NB4 (cell line): Measurements from ENCODE around the gene OFD1.

ENCODE experiments used
- DNase-seq: peaks from one replicate; pipeline ENCODE4 v3.0.0; 2010; ENCODE audit warnings: low read depth
- H3K4me3 ChIP-seq: one replicate; pipeline ENCODE4 v1.5.1; 2011; ENCODE audit warnings: mild to moderate bottlenecking, low read depth, low read length, moderate library complexity
- MYC ChIP-seq: IDR thresholded peaks from 2 replicates; pipeline ENCODE4 v1.6.1; 2011; ENCODE audit warnings: low read depth, low read length
- POLR2A ChIP-seq: IDR thresholded peaks from 2 replicates; pipeline ENCODE4 v1.6.1; 2011; ENCODE audit warnings: mild to moderate bottlenecking; ENCODE audit not compliant: insufficient read length; ENCODE audit errors: extremely low read depth
- TF ChIP-seq, protein P1 (sequence below): IDR thresholded peaks from one replicate; pipeline ENCODE4 v1.5.1; 2012; ENCODE audit warnings: low read depth, low read length
- TF ChIP-seq, protein P2 (sequence below): IDR thresholded peaks from 2 replicates; pipeline ENCODE4 v1.6.1; 2011; ENCODE audit warnings: low read depth, low read length

OFD1 gene

DNA sequence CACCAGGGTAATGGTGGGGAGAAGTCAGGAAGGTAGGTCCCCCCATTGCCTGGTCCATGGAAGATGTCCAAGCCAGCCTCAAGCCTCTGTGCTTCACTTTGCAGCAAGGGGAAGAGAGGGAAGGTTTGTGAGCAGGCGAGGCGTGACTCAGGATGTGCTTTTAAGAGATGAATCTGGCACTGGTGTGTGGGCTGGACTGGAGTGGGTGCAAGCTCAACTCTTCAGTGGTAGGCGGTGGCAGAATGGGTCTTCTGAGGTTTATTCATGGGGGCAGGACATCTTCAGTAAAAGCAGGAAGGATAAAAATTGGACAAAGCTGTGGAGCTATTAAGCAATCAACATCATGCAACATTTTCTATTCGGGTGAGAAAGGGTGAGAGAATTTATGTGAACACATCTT lies 63.0 kb downstream of the OFD1 start:
- TF ChIP-seq POLR2A = no peak
- TF ChIP-seq MYC = no peak
- TF ChIP-seq, protein P1, sequence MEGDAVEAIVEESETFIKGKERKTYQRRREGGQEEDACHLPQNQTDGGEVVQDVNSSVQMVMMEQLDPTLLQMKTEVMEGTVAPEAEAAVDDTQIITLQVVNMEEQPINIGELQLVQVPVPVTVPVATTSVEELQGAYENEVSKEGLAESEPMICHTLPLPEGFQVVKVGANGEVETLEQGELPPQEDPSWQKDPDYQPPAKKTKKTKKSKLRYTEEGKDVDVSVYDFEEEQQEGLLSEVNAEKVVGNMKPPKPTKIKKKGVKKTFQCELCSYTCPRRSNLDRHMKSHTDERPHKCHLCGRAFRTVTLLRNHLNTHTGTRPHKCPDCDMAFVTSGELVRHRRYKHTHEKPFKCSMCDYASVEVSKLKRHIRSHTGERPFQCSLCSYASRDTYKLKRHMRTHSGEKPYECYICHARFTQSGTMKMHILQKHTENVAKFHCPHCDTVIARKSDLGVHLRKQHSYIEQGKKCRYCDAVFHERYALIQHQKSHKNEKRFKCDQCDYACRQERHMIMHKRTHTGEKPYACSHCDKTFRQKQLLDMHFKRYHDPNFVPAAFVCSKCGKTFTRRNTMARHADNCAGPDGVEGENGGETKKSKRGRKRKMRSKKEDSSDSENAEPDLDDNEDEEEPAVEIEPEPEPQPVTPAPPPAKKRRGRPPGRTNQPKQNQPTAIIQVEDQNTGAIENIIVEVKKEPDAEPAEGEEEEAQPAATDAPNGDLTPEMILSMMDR = no peak
- TF ChIP-seq, protein P2, sequence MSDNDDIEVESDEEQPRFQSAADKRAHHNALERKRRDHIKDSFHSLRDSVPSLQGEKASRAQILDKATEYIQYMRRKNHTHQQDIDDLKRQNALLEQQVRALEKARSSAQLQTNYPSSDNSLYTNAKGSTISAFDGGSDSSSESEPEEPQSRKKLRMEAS = no peak
- no peak for DNase-seq

DNA sequence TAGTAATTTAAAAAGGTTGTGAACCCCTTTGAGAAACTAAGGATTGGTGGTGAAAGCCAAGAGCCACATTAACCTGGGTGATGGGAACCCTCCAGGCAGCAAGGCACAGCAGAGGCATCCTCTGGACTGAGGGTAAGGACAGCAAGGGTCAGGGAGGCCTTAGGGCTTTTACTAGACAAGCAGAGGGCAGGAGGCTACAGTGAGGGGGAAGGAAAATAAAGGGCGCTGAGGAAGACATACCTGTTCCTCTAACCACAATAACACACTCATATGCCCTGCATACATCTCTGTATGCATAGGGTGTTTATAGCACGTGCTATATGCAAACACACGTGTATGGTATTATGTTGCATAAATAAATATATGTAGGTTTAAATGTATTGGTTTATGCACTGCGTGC lies 63.6 kb downstream of the OFD1 start:
- H3K4me3 ChIP-seq = no peak overlapping the region
- no peak for DNase-seq
- TF ChIP-seq POLR2A = no peak
- TF ChIP-seq, protein P2 = no peak
- TF ChIP-seq MYC = no peak
- TF ChIP-seq, protein P1 = no peak

More for the DNA sequence above, 63.0 kb downstream of the OFD1 start:
- no peak overlapping the region for H3K4me3 ChIP-seq

DNA sequence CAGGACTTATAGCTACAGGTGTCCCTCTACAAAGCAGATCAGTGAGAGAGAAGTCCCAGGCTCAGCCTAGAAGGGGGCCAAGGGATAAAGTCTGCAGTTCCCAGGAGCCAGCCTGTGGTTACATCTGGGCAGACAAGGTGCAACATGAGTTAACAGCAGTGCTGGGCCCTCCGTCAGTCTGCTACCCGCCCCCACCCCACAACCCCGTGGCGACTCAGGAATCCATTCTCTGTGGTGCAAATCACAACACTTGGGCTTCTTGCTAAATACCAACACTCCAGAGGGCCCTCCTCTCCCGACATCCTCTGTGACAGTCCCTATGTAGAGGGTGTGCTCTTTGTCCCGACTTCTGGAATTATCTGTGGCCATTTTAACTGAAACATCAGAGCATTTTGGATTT lies 68.6 kb downstream of the OFD1 start:
- no peak overlapping the region for H3K4me3 ChIP-seq
- no peak for DNase-seq
- TF ChIP-seq POLR2A (no peak), MYC (no peak)
- TF ChIP-seq, protein P1 = no peak
- TF ChIP-seq, protein P2 = no peak

DNA sequence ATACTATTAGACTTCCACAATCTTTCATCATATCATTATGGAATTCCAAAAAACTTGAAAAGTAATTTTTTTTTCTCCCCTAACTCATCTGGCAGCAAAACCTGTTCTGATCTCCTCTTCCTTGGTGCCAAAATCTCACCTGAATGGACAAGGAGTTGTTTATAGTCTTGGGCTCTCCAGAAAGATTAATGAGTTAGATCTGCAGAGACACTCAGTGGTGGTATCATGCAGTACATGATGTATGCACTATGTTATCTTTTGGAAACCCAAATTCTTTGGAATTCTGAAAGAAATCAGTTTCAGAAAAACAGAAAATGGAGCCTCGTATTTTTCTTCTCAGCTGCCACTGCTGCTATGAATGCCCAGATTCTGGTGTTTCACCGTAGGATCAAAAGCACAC lies 70.7 kb downstream of the OFD1 start:
- TF ChIP-seq, protein P1 = no peak
- H3K4me3 ChIP-seq = no peak overlapping the region
- no peak for DNase-seq

DNA sequence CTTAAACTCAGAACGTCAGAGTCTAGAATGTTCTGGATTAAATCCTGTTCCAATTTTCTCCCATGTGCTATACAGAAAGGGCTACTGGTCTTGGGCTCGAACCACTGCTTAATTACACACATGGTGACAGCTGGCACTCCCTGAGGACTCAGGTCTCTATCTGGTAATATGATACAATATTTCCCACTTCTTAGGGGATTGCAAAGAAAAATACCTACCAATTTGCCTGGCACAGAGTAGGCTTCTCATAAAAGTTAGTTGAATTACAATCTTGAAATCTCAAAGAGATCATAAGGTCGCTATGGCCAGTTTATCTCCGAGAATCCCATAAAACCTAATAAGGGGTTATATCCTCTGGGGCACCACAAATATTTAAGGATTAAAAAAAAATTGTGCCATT lies 73.7 kb downstream of the OFD1 start:
- DNase-seq = no peak
- no peak overlapping the region for H3K4me3 ChIP-seq
- TF ChIP-seq, protein P2 = no peak
- TF ChIP-seq POLR2A (no peak), MYC (no peak)
- TF ChIP-seq, protein P1 = no peak

DNA sequence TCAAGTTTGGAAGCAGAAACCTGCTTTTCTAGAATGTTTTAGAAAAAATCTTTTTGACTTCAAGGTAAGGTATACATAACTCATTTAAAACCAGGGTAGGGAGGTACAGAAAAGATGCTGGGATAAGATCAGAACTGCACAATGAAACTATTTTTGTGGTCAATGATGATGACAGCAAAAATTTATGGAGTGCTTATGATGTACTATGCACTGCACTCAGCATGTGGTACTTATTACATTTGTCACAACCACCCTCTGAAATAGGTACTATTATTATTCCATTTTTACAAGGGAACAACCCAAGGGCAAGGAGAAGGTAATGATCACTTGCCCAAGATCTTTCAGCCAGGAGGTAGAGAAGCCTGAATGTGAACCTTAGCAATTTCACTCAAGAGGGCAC lies 74.3 kb downstream of the OFD1 start:
- TF ChIP-seq POLR2A (no peak), MYC (no peak)
- TF ChIP-seq, protein P2 = no peak
- TF ChIP-seq, protein P1 = no peak
- no peak overlapping the region for H3K4me3 ChIP-seq
- no peak for DNase-seq
